Neural cell (in vitro differentiated cells): ENCODE results near the gene SLC37A1.

Experiments used
- CTCF ChIP-seq: fragments of 450-650 bp; IDR thresholded peaks from 2 replicates; pipeline ENCODE4 v1.5.1; 2014; ENCODE audit warnings: antibody characterized with exemption, mild to moderate bottlenecking, moderate library complexity; ENCODE audit not compliant: poor library complexity, severe bottlenecking
- EP300 ChIP-seq: fragments of 450-650 bp; conservative IDR thresholded peaks from 2 replicates; pipeline ENCODE4 v1.6.1; 2014; ENCODE audit warnings: antibody characterized with exemption, mild to moderate bottlenecking, moderate library complexity; ENCODE audit not compliant: poor library complexity, severe bottlenecking
- MXI1 ChIP-seq: fragments of 450-650 bp; conservative IDR thresholded peaks from 2 replicates; pipeline ENCODE4 v1.6.1; 2014; ENCODE audit warnings: antibody characterized with exemption, mild to moderate bottlenecking; ENCODE audit not compliant: poor library complexity, severe bottlenecking
- POLR2AphosphoS5 ChIP-seq: IDR thresholded peaks from 2 replicates; pipeline ENCODE4 v1.6.1; 2012
- RAD21 ChIP-seq: fragments of 450-650 bp; conservative IDR thresholded peaks from 2 replicates; pipeline ENCODE4 v1.6.1; 2014; ENCODE audit warnings: antibody characterized with exemption, mild to moderate bottlenecking, moderate library complexity
- REST ChIP-seq: IDR thresholded peaks from 2 replicates; pipeline ENCODE4 v1.6.1; 2012; ENCODE audit warnings: borderline replicate concordance
- TAF1 ChIP-seq: IDR thresholded peaks from 2 replicates; pipeline ENCODE4 v1.6.1; 2012; ENCODE audit warnings: low read depth

GRCh38 chr21:42616446-42616845 is 102.8 kb downstream of the SLC37A1 start:
- TF ChIP-seq REST = no peak
- no peak for TF ChIP-seq CTCF
- TF ChIP-seq POLR2AphosphoS5 = no peak
- no peak for TF ChIP-seq MXI1
- no peak for TF ChIP-seq TAF1
- TF ChIP-seq EP300 = no peak
- TF ChIP-seq RAD21 = no peak
